ENCODE measurements around the gene IL6. TPM values are rescaled to one million over a fixed set of nuclear protein-coding genes. Genes with fewer than 3 reads are reported as not detected.
"Not testable (repeated sequence)": the region's sequence is repeated elsewhere in the genome, so short reads cannot be mapped to it uniquely, and the experiment has no call there.

The IL6 gene
- 1 to 10 TPM in 1 of 6 experiments, under 1 TPM in 1, not detected in 4; 0.80 to 1.9 TPM for total RNA-seq
- long read RNA-seq = 0 reads

- ATAC-seq (peak; percentile 50 to 73 (median 62)), DNase-seq (peak; percentile 65 to 71 (median 65))
- Histone ChIP-seq H3K27ac (peak within 1 kb of the TSS in 1 of 3 donors; percentile 20), H3K4me3 (peak within 1 kb of the TSS in 2 of 3 donors; percentile 20 to 23), H3K9me3 (no peaks in the 10 kb centered on the region), H3K36me3 (no peaks in the 10 kb centered on the region), H3K4me1 (peaks cover 0 to 29% (median 0%) of the 10 kb centered on the region in 4 donors), H3K27me3 (no peaks in the 10 kb centered on the region)
- whole genome bisulfite sequencing (ENCODE audit: insufficient coverage, low coverage, low lambda C conversion rate, missing lambda C conversion rate) = 20% methylated on average over 18 of the region's 28 CpGs
- intact Hi-C loops (cut with DNase I) = loop anchor here in 1 of 2 donors (5.0 kb wide), 1 partner anchor 170 kb away; no protein-coding TSS in a partner anchor
- TF ChIP-seq CTCF (IDR thresholded peaks at IDR 0.05) = no peak
Observed at GRCh38 chr7:22726907-22727713, at the start of gene IL6. TSS of gene IL6 (plus strand) at chr7:22727200. CDS start at chr7:22727263, 63 bp downstream.

GRCh38 chr7:22677263-22677662 is 49.7 kb upstream of the IL6 start:
- ATAC-seq; H3K36me3 ChIP-seq; DNase-seq; intact Hi-C loops (cut with DNase I); H3K4me1 ChIP-seq; H3K4me3 ChIP-seq; H3K9me3 ChIP-seq; H3K27ac ChIP-seq; H3K27me3 ChIP-seq: not testable (repeated sequence)
- 54% methylated on average over 2 of the region's 5 CpGs for WGBS (ENCODE audit: insufficient coverage, low coverage, low lambda C conversion rate, missing lambda C conversion rate)

- no peaks in the 10 kb centered on the region for H3K27me3 ChIP-seq
- WGBS (ENCODE audit: insufficient coverage, low coverage, low lambda C conversion rate, missing lambda C conversion rate) = 42% methylated on average over 5 of the region's 6 CpGs
- no peak overlapping the region for H3K27ac ChIP-seq
- DNase-seq = no peak
- TF ChIP-seq POLR2A (IDR thresholded peaks at IDR 0.05) = no peak
- no peak for TF ChIP-seq CTCF (IDR thresholded peaks at IDR 0.05)
- peak in 1 of 4 donors; percentile 23 for ATAC-seq
- no peak overlapping the region for H3K4me3 ChIP-seq
- H3K36me3 ChIP-seq = no peaks in the 10 kb centered on the region
- H3K4me1 ChIP-seq = no peaks in the 10 kb centered on the region
- no peaks in the 10 kb centered on the region for H3K9me3 ChIP-seq
- intact Hi-C loops (cut with DNase I) = no loop called here
Observed at GRCh38 chr7:22677680-22678079, 49.3 kb upstream of the IL6 start.

GRCh38 chr7:22680482-22680911 is 46.5 kb upstream of the IL6 start:
- TF ChIP-seq CTCF (IDR thresholded peaks at IDR 0.05) (no peak), POLR2A (IDR thresholded peaks at IDR 0.05) (no peak)
- Histone ChIP-seq H3K4me1 (no peaks in the 10 kb centered on the region), H3K27me3 (no peaks in the 10 kb centered on the region), H3K9me3 (no peaks in the 10 kb centered on the region), H3K4me3 (no peak overlapping the region), H3K27ac (no peak overlapping the region), H3K36me3 (no peaks in the 10 kb centered on the region)
- intact Hi-C loops (cut with DNase I) = no loop called here
- ATAC-seq = no peak
- 48% methylated on average over 4 of the region's 5 CpGs for WGBS (ENCODE audit: insufficient coverage, low coverage, low lambda C conversion rate, missing lambda C conversion rate)
- DNase-seq = no peak

DNA sequence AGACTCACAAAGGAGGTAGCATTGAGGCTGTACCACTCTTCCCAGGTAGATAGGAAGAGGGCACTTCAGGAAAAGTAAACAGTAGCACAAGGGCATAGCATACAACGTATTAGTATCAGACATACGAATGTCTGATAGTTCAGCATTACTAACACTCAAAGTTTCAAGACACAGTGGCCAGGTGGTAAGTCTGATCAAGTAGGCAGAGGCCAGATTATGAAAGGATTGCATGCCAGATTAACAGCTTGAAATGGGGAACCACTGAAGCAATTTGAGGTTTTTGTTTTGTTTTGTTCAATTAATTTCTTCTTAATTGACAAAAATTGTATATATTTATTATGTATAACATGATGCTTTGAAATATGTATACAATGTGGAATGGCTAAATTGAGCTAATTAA is 45.7 kb upstream of the IL6 start:
- intact Hi-C loops (cut with DNase I) = no loop called here
- 40% methylated on average over 2 of the region's 2 CpGs for WGBS (ENCODE audit: insufficient coverage, low coverage, low lambda C conversion rate, missing lambda C conversion rate)
- TF ChIP-seq CTCF (IDR thresholded peaks at IDR 0.05) (no peak), POLR2A (IDR thresholded peaks at IDR 0.05) (no peak)
- DNase-seq (no peak), ATAC-seq (no peak)
- Histone ChIP-seq H3K4me1 (no peaks in the 10 kb centered on the region), H3K27me3 (no peaks in the 10 kb centered on the region), H3K36me3 (no peaks in the 10 kb centered on the region), H3K4me3 (no peak overlapping the region), H3K9me3 (no peaks in the 10 kb centered on the region), H3K27ac (no peak overlapping the region)

Measured in right lobe of liver (tissue), 6 donors.